Activated naive CD4-positive, alpha-beta T cell treated with anti-CD3 and anti-CD28 coated beads, Interleukin-2, amount 50 U/mL, for 16 hours (primary cell): ENCODE measurements around the gene ZXDC.

Source experiments
- DNase-seq: peaks from one replicate; pipeline ENCODE4 v3.0.0-alpha.2; 2020

Gene ZXDC

DNA sequence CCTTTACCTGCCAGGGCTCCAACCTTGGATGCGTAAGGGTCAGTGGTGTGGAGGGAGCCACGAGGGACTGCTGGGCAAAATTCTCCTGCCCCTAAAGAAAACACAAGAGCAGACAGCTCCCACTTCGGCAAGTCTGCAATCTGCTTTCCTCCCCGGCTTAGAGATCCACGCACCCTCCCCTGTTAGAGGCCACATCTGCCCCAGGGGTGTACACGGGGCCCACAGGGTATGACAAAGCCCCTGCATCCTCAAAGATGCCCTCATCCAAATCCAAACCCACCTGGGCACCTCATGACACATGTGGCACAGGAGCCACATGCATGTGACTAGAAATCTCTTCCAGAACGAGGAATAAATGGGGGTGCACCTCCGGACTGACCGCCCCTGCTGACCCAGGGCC, 25.5 kb downstream of the ZXDC start:
- DNase-seq = no peak

GRCh38 chr3:126449621-126450051, 26.1 kb downstream of the ZXDC start:
- DNase-seq = no peak

- no peak for DNase-seq
These were observed 26.9 kb downstream of the ZXDC start for GRCh38 chr3:126448893-126449180.

GRCh38 chr3:126448136-126448892, 27.4 kb downstream of the ZXDC start:
- no peak for DNase-seq

DNA sequence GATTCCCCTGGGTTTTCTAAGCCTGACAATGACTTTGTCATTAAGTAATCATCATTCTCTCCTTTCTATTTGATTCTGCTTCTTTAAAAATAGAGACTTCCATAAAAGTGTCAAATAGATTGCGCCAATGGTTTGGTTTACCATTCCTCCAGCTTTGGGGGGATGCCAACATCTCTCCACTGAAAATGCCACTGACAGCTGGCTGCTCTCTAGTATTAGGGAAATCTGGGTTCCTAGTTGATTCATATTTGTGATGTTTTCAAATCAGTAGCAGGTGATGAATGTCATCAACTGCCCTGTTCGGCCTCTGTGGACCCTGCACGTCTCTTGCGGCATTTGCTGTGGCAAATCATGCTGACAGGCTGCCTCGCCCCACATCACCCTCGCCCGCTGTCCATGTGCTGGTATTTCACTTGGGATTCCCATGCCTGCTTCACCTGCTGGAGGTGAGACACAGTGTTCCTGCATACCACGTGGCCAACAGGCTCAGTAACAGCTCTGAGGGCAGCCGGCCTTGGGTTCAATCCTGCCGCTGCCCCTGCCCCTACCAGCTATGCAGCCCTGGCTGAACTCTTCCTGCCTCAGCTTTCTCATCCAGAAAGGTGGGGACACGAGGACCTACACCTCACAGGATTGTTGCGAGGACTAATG, 28.1 kb downstream of the ZXDC start:
- DNase-seq = no peak

- no peak for DNase-seq
These were observed 28.9 kb downstream of the ZXDC start for GRCh38 chr3:126446791-126447190.

- no peak for DNase-seq
These were observed 29.4 kb downstream of the ZXDC start for GRCh38 chr3:126446301-126446700.

GRCh38 chr3:126445506-126445905, 30.2 kb downstream of the ZXDC start:
- DNase-seq = no peak

DNA sequence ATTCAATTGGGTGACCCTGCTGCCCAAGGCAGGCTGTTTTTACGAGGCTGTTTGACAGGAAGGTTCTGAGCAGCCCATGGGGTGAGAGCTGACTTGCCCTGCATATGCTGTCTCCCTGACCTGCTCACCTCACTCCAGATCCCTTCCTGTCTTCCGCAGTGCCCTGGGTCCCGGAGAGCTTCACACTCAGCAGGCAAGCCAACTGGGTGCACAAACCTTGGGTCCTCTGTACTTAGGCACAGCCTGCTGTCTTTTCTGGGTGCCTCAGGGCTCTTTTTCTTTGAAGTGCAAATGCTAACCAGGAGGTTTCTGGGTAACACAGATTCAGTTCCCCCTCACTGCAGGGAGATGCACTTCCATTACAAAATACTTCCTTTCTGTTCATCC, 32.8 kb downstream of the ZXDC start:
- DNase-seq = no peak

DNA sequence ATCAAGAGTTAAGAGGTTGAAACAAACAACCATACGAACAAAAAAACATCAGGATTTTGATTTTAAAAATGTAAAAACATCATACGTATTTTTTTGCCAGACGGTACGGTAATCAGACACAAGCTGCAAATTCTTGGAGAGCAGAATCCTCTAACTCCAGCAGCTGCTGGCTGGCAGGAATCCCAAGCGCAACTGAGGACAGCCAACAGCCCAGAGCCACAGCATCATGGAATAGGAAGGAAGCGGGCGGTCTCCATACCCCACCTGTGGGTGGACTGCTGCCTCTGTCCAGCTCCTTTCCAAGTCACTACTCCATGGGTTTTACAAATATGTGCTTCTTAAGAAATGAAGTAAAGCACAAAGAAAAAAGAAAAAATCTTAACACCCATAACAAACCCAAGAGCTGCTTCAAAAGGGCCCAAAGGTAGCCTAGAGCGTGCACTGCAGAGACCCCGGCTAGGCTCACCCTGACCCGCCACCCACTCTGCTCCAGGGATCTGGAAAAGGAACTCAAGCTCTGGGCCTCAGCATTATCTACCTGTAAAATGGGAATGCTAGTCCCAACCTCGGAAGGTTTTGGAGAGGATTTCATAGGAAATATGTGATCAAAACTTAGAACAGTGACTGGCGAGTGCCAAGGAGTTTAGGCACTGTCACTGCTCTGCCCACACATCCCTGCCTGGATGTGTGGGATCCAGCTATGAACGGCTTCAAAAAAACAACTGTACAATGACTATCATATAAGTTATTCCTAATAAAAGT, 33.4 kb downstream of the ZXDC start:
- DNase-seq = no peak

GRCh38 chr3:126441256-126441880, 34.3 kb downstream of the ZXDC start:
- no peak for DNase-seq

GRCh38 chr3:126440709-126440995, 35.0 kb downstream of the ZXDC start:
- no peak for DNase-seq

DNA sequence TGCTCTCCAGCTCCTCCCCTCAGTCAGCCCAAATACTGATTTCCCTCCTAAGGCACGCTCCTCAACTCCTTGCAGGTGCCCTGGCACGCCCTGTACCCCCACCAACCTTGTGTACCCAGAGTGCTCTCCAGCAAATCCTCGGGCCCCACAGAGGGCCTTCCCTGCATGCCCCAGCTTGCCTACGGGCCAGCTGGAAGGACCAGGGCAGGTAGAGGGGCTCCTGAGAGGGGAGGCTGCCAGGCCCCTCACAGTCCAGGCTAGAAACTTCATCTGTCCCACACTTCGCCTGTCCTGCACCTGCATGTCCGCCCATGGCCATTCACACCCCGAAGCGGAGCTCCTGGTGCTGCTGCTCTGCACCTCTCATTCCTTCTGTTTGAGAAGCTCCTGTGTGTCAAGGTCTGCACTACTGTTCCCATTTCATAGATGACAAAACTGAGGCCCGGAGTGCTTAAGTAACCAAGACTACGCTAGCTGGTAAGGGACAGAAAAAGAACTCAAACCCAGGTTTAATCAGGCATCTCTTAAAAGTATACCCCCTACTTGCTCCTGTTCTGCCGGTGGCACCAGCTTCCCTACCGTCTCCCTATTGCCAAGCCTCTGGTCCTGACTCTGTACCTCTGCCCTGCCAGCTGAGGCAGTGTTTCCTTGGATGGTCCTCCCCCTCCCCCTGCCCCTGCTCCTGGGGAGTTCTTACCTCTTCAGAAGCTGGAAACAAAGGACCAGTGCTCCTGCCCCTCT, 35.6 kb downstream of the ZXDC start:
- DNase-seq = no peak

DNA sequence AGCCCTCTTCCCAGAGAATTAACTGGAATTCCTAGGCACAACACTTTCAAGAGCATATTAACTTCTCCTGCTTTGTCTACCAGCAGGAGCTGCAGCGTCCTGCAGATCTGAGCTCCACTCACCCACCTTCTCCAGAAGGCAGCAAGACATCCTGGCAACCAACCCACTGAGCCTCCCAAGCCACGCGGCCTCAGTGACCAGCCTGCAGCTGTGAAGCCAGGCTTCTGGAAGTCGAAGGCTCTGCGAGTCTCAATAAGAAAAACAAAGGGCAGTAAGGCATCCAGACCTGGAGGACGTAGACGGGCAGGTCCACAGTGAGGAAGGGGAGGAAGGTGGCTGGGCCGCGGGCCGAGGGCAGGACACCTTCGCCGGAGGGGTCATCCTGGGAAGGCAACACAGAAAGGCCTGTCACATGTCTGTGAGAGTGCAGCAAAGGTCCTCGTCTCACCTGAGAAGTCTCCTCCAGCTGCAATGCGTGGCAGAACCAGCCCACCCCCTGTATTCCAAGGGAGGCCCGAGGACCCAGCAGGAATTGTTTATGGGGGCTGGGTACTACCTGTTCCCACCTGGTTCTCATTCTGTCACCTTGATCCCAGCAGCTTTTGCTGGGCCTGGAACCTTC, 36.2 kb downstream of the ZXDC start:
- DNase-seq = no peak

DNA sequence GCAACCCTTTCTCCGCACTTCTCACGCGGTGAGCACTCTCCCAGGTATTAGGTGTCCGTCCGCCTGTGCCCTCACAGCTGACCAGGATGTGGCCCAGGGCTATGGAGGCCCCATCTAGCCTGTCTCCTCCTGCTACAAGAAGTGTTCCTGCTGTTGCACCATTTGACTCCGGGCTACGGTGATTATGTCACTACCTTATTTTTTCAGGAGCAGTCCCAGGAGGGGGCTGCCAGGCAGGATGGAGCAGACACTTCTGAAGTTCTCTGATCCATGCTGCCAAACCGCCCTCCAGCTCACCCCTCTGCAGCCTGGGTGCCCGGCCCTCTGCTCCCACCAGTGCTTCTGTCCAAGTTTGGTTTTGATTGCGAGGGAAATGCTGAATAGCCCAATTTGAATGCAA, 36.9 kb downstream of the ZXDC start:
- no peak for DNase-seq

DNA sequence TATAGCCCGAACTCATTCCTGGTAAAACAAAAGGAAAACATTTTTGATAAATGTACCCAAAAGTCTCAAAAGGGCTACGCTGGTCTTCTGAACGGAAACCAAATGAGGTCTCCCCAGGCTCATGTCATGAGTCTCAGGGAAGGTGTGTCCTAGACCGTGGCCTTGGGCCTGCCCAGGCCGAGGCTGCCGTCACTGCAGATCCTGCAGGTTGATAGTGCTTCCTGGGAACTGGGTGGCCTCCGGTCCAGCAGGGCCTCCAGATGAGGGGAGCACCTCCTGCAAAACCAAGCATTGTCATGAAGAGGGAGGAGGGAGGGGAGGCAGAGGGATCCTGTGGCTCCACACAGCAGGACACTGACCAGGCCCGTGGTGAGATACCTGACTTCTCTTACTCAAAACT, 37.5 kb downstream of the ZXDC start:
- DNase-seq = no peak

- DNase-seq = no peak
These were observed 38.6 kb downstream of the ZXDC start for GRCh38 chr3:126436826-126437717.

- no peak for DNase-seq
These were observed 40.0 kb downstream of the ZXDC start for GRCh38 chr3:126435456-126436315.

DNA sequence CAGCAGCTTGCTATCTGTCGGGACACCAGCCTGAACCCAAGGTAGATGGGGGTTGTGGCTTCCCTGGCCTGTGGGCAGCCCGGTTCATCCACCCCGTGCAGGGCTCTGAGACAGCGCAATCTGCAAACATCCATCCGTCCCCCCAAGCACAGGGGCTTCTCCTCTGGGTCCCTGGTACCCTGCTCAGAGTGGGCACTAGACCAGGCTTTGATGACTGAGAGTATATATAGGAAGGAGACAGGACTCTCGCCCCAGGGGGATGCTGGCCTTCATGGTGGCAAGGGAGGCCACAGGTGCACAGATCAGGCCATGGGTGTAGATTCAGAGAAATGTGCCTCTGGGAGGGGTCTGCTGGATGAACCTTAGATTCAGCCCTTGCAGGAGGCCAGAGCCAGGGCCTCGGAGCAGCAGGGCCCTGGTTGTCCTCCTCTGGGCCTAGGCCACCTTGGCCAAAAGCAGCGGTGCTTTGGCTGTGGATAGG, 40.7 kb downstream of the ZXDC start:
- DNase-seq = no peak

- DNase-seq = no peak
These were observed 41.5 kb downstream of the ZXDC start for GRCh38 chr3:126434264-126434590.
